Measurements from ENCODE around the gene PHKB. TPM values are rescaled to one million over a fixed set of nuclear protein-coding genes. Genes with fewer than 3 reads are reported as not detected.

The PHKB gene
- total RNA-seq, 4 donors from 2014 or later: 38.8 to 94.2 (median 55.7) TPM

- H3K9me3 ChIP-seq: no peaks in the 10 kb centered on the region
- no peaks in the 10 kb centered on the region for H3K36me3 ChIP-seq
- TF ChIP-seq EP300 (IDR thresholded peaks at IDR 0.05) (no peak), POLR2A (IDR thresholded peaks at IDR 0.05) (no peak), POLR2AphosphoS5 (IDR thresholded peaks at IDR 0.05) (no peak)
- TF ChIP-seq, protein P1, sequence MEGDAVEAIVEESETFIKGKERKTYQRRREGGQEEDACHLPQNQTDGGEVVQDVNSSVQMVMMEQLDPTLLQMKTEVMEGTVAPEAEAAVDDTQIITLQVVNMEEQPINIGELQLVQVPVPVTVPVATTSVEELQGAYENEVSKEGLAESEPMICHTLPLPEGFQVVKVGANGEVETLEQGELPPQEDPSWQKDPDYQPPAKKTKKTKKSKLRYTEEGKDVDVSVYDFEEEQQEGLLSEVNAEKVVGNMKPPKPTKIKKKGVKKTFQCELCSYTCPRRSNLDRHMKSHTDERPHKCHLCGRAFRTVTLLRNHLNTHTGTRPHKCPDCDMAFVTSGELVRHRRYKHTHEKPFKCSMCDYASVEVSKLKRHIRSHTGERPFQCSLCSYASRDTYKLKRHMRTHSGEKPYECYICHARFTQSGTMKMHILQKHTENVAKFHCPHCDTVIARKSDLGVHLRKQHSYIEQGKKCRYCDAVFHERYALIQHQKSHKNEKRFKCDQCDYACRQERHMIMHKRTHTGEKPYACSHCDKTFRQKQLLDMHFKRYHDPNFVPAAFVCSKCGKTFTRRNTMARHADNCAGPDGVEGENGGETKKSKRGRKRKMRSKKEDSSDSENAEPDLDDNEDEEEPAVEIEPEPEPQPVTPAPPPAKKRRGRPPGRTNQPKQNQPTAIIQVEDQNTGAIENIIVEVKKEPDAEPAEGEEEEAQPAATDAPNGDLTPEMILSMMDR (IDR thresholded peaks at IDR 0.05): no peak
- WGBS, 2 donors (ENCODE audit: low coverage in 1 of 2): 89 to 100% methylated on average over 2 to 4 of the region's 4 CpGs
- peaks cover 16% of the 10 kb centered on the region for H3K27me3 ChIP-seq
- no peak for ATAC-seq
- no peak overlapping the region for H3K4me3 ChIP-seq
- no peak overlapping the region for H3K27ac ChIP-seq
- H3K4me1 ChIP-seq: no peaks in the 10 kb centered on the region
Measured at GRCh38 chr16:47711809-47712208, 250.7 kb downstream of the PHKB start.

DNA sequence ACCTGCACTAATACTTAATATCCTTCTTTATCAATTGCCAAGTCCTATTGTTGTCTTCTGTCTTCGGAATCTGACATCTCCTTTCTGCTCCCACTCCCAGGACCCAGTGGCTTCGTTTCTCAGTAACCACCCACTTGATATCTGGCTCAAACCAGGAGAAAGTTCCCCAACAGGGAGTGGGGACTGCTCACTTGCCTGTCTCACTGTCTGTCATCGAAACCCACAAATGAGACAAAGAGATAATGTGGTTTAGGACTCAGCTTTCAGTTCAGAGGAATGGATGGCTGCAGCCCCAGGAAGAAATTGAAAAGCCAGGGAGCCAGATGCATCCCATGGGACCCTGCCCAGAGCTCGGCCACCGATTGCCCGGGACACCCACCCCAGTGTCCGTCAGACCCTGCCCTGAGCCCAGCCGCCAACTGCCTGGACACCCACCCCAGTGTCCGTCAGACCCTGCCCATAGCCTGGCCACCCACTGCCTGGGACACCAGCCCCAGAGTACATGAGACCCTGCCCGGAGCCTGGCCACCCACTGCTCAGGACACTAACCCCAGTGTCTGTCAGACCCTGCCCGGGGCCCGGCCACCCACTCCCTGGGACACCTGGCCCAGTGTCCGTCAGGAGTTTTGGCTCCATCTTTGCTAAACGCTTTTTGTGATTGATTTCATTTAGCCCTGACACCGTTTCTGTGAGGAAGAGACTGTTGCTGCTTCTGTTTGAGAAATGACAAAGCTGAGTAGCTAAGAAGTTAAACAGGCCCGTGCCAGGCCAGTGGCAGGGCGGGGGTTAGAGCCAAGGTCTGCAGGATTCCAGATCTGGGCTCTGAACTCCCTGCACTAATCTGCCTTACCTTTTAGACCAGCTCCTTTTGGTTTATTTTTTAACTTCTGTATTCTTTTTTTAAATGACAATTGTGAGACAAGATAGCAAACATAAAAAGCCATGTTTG is 251.4 kb downstream of the PHKB start:
- peaks cover 16% of the 10 kb centered on the region for H3K27me3 ChIP-seq
- no peaks in the 10 kb centered on the region for H3K4me1 ChIP-seq
- no peak overlapping the region for H3K27ac ChIP-seq
- no peak for ATAC-seq
- TF ChIP-seq POLR2A (IDR thresholded peaks at IDR 0.05): no peak
- TF ChIP-seq EP300 (IDR thresholded peaks at IDR 0.05): no peak
- TF ChIP-seq, protein P1 (IDR thresholded peaks at IDR 0.05): no peak
- H3K4me3 ChIP-seq: no peak overlapping the region
- no peaks in the 10 kb centered on the region for H3K36me3 ChIP-seq
- no peaks in the 10 kb centered on the region for H3K9me3 ChIP-seq
- 54 to 63% methylated on average over 3 to 4 of the region's 17 CpGs for WGBS, 2 donors (ENCODE audit: low coverage in 1 of 2)

DNA sequence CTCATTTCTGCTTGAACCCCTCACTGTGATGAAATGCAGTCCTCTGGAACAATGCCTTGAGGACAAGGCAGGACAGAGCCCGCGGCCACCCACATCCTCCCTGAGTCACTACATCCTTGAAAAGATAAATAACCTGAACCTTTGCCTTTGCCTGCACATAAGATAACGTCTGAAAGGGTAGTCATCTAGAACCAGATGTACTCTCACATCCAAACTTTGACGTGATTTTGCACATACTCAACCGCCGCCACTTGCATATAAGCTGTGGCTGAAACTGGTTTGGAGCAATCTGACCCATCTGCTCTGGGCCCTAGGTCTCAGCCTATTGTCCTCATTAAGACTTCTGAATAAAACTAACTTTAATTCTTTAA is 252.1 kb downstream of the PHKB start:
- H3K27ac ChIP-seq: no peak overlapping the region
- TF ChIP-seq, protein P1 (IDR thresholded peaks at IDR 0.05): no peak
- 29 to 30% methylated on average over 6 of the region's 6 CpGs for WGBS, 2 donors (ENCODE audit: low coverage in 1 of 2)
- H3K4me1 ChIP-seq: no peaks in the 10 kb centered on the region
- no peak for ATAC-seq
- H3K36me3 ChIP-seq: no peaks in the 10 kb centered on the region
- no peaks in the 10 kb centered on the region for H3K9me3 ChIP-seq
- no peak overlapping the region for H3K4me3 ChIP-seq
- peaks cover 16% of the 10 kb centered on the region for H3K27me3 ChIP-seq

DNA sequence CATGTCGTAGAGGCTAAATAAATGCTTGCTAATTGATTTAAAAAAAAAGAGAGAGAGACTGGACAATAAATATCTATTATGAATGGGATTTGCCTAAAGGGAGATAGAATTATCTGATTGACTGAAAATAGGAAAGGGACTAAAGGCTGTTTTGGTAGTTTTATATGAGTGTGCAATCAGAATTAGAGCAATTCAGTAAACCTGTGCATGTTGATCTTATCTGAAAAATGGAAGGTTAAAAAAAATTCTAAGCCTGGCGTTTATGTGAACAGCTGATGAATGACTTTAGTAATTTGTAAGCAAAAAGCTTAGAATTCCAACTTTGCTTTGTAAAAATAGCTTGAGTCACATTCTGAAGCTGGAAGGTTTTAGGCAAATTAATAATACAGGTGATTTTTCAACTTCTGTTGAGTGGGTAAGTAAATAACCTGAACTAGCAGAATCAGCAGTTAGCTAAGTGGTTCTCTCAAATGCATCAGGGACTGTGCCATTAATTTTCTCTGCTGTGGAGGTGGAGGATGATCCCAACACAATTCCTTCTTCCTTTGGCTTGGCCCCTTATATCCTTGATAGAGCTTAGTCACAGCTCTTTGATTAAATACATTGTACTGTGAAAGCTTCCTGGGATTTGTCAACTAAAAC is 254.4 kb downstream of the PHKB start:
- Histone ChIP-seq H3K9me3 (no peaks in the 10 kb centered on the region), H3K4me1 (no peaks in the 10 kb centered on the region), H3K36me3 (no peaks in the 10 kb centered on the region), H3K27me3 (peaks cover 16% of the 10 kb centered on the region), H3K4me3 (no peak overlapping the region), H3K27ac (no peak overlapping the region)
- ATAC-seq: no peak
- WGBS, 2 donors (ENCODE audit: low coverage in 1 of 2): 58 to 59% methylated on average over 2 of the region's 2 CpGs
- TF ChIP-seq POLR2A (IDR thresholded peaks at IDR 0.05): no peak
- no peak for TF ChIP-seq POLR2AphosphoS5 (IDR thresholded peaks at IDR 0.05)
- TF ChIP-seq EP300 (IDR thresholded peaks at IDR 0.05): no peak
- TF ChIP-seq, protein P1 (IDR thresholded peaks at IDR 0.05): no peak

DNA sequence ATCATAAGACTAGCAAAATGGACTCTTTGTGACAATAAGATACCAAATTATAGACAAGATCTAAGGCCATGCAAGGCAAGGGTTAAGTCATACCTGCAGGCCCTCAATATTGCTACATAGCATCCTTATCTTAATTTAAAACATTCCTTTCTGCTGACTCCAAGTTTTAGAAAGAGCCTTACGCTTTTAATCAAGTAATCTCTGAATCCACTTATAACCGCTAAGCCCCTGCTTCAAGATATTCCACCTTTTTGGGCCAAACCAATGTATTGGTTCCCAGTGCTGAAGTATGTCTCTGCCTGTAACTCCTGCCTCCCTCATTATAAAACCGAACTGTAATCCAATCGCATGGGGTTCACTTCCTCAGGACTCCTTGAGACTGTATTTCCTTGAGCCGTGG is 255.4 kb downstream of the PHKB start:
- no peak for TF ChIP-seq POLR2A (IDR thresholded peaks at IDR 0.05)
- TF ChIP-seq EP300 (IDR thresholded peaks at IDR 0.05): no peak
- no peak for TF ChIP-seq POLR2AphosphoS5 (IDR thresholded peaks at IDR 0.05)
- TF ChIP-seq, protein P1 (IDR thresholded peaks at IDR 0.05): no peak
- no peak for ATAC-seq
- no peaks in the 10 kb centered on the region for H3K36me3 ChIP-seq
- no peaks in the 10 kb centered on the region for H3K4me1 ChIP-seq
- no peak overlapping the region for H3K27ac ChIP-seq
- H3K9me3 ChIP-seq: no peaks in the 10 kb centered on the region
- H3K4me3 ChIP-seq: no peak overlapping the region
- H3K27me3 ChIP-seq: peaks cover 16% of the 10 kb centered on the region
- WGBS, 2 donors (ENCODE audit: low coverage in 1 of 2): 78 to 95% methylated on average over 2 to 5 of the region's 5 CpGs

All from gastroesophageal sphincter (tissue), 4 donors.